ENCODE results near the gene LPP.

Gene LPP

GRCh38 chr3:188589071-188589470, 435.1 kb downstream of the LPP start:
- Histone ChIP-seq H3K9me2 (ENCODE audit: low read depth, low read length) (no peaks in the 10 kb centered on the region), H3K27me3 (ENCODE audit: insufficient read depth, low read length) (no peaks in the 10 kb centered on the region), H4K20me1 (ENCODE audit: insufficient read depth, low read length) (no peaks in the 10 kb centered on the region), H3K9me3 (ENCODE audit: low read length) (no peaks in the 10 kb centered on the region), H3K27ac (ENCODE audit: low read depth, low read length, poor library complexity, severe bottlenecking) (no peak overlapping the region), H3K4me3 (ENCODE audit: low read depth, low read length, poor library complexity, severe bottlenecking) (no peak overlapping the region), H3K4me1 (ENCODE audit: insufficient read depth, low read length, severe bottlenecking) (peaks cover 41% of the 10 kb centered on the region), H3K4me2 (ENCODE audit: low read length) (no peak overlapping the region), H2AFZ (ENCODE audit: low read length) (no peak overlapping the region), H3K36me3 (ENCODE audit: insufficient read depth, low read length) (no peaks in the 10 kb centered on the region), H3F3A (ENCODE audit: insufficient read depth, low read length) (no peaks in the 10 kb centered on the region; the same call in 1 of the 2 replicates), H3K9ac (ENCODE audit: low read length) (no peak overlapping the region), H3K79me2 (ENCODE audit: insufficient read depth, low read length) (no peaks in the 10 kb centered on the region)
- no peak for TF ChIP-seq EZH2 (IDR thresholded peaks at IDR 0.05; ENCODE audit: borderline replicate concordance, low read length)
- no peak for TF ChIP-seq CTCF (IDR thresholded peaks at IDR 0.05; ENCODE audit: low read length)

GRCh38 chr3:188589771-188590170, 435.8 kb downstream of the LPP start:
- TF ChIP-seq CTCF (IDR thresholded peaks at IDR 0.05; ENCODE audit: low read length) (no peak), EZH2 (IDR thresholded peaks at IDR 0.05; ENCODE audit: borderline replicate concordance, low read length) (no peak)
- H3K9me3 ChIP-seq (ENCODE audit: low read length) = no peaks in the 10 kb centered on the region
- no peak overlapping the region for H2AFZ ChIP-seq (ENCODE audit: low read length)
- no peaks in the 10 kb centered on the region for H3K27me3 ChIP-seq (ENCODE audit: insufficient read depth, low read length)
- no peak overlapping the region for H3K27ac ChIP-seq (ENCODE audit: low read depth, low read length, poor library complexity, severe bottlenecking)
- peaks cover 34% of the 10 kb centered on the region for H3K4me1 ChIP-seq (ENCODE audit: insufficient read depth, low read length, severe bottlenecking)
- H3F3A ChIP-seq (ENCODE audit: insufficient read depth, low read length) = no peaks in the 10 kb centered on the region; the same call in 1 of the 2 replicates
- H4K20me1 ChIP-seq (ENCODE audit: insufficient read depth, low read length) = no peaks in the 10 kb centered on the region
- no peak overlapping the region for H3K9ac ChIP-seq (ENCODE audit: low read length)
- no peak overlapping the region for H3K4me3 ChIP-seq (ENCODE audit: low read depth, low read length, poor library complexity, severe bottlenecking)
- H3K36me3 ChIP-seq (ENCODE audit: insufficient read depth, low read length) = no peaks in the 10 kb centered on the region
- no peaks in the 10 kb centered on the region for H3K9me2 ChIP-seq (ENCODE audit: low read depth, low read length)
- H3K4me2 ChIP-seq (ENCODE audit: low read length) = no peak overlapping the region
- H3K79me2 ChIP-seq (ENCODE audit: insufficient read depth, low read length) = no peaks in the 10 kb centered on the region

GRCh38 chr3:188590557-188590956, 436.6 kb downstream of the LPP start:
- Histone ChIP-seq H3K4me3 (ENCODE audit: low read depth, low read length, poor library complexity, severe bottlenecking) (no peak overlapping the region), H3K27ac (ENCODE audit: low read depth, low read length, poor library complexity, severe bottlenecking) (no peak overlapping the region), H3K4me1 (ENCODE audit: insufficient read depth, low read length, severe bottlenecking) (peaks cover 27% of the 10 kb centered on the region), H3K9ac (ENCODE audit: low read length) (no peak overlapping the region), H3K27me3 (ENCODE audit: insufficient read depth, low read length) (no peaks in the 10 kb centered on the region), H3K79me2 (ENCODE audit: insufficient read depth, low read length) (no peaks in the 10 kb centered on the region), H3F3A (ENCODE audit: insufficient read depth, low read length) (no peaks in the 10 kb centered on the region; the same call in 1 of the 2 replicates), H2AFZ (ENCODE audit: low read length) (no peak overlapping the region), H3K9me2 (ENCODE audit: low read depth, low read length) (no peaks in the 10 kb centered on the region), H3K4me2 (ENCODE audit: low read length) (no peak overlapping the region), H3K9me3 (ENCODE audit: low read length) (no peaks in the 10 kb centered on the region), H3K36me3 (ENCODE audit: insufficient read depth, low read length) (no peaks in the 10 kb centered on the region), H4K20me1 (ENCODE audit: insufficient read depth, low read length) (no peaks in the 10 kb centered on the region)
- TF ChIP-seq CTCF (IDR thresholded peaks at IDR 0.05; ENCODE audit: low read length) = no peak
- no peak for TF ChIP-seq EZH2 (IDR thresholded peaks at IDR 0.05; ENCODE audit: borderline replicate concordance, low read length)
